ENCODE measurements around the gene ATG4D. TPM values are rescaled to one million over a fixed set of nuclear protein-coding genes. Genes with fewer than 3 reads are reported as not detected.

ATG4D gene
- total and polyA plus RNA-seq, 2 experiments from 2014 or later, result 15.1 to 55.5 TPM

DNA sequence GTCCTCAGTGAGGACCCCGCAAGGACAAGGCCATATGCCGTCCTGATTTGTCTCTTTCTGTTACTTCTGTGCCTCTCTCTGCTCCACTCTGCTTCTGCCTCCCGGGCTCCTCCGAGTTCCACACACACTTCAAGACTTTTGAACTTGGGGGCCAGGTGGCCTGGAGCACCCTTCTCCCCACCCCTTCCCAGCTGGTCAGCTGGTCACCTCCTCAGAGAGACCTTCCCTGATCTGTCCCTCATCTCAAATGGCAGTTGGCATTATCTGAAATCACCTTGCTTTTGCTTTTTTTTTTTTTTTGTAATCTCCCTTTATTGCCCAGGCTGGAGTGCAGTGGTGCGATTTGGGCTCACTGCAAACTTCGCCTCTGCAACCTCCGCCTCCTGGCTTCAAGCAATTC is 24.3 kb upstream of the ATG4D start:
- Histone ChIP-seq H3K4me1 (ENCODE audit: insufficient read depth) (peaks cover 16% of the 10 kb centered on the region), H3K9me2 (ENCODE audit: insufficient read depth) (no peaks in the 10 kb centered on the region), H3F3A (replicated peaks; ENCODE audit: low read depth) (peaks cover 11% of the 10 kb centered on the region; the same call in 1 of the 2 replicates), H3K27ac (ENCODE audit: low read depth) (no peak overlapping the region), H2AFZ (no peak overlapping the region), H3K79me2 (replicated peaks; ENCODE audit: insufficient read depth) (no peaks in the 10 kb centered on the region), H3K36me3 (ENCODE audit: insufficient read depth) (no peaks in the 10 kb centered on the region), H4K20me1 (replicated peaks; ENCODE audit: insufficient read depth) (0 out of 2 replicates have a peak, but pooled peaks cover 5% of the 10 kb centered on the region), H3K4me2 (no peak overlapping the region), H3K4me3 (no peak overlapping the region), H3K27me3 (ENCODE audit: insufficient read depth) (peaks cover 59% of the 10 kb centered on the region)
- H3K4me3 Mint-ChIP-seq, result peak overlapping the region; percentile 48; the same call in 2 of the 3 replicates
- no peak for ATAC-seq
- no peaks in the 10 kb centered on the region; the same call in 2 of the 3 replicates for H3K9me3 Mint-ChIP-seq
- H3K27me3 Mint-ChIP-seq (ENCODE audit: insufficient read depth, low read depth, poor library complexity), result peaks cover 49% of the 10 kb centered on the region
- no peak for DNase-seq (ENCODE audit: low spot score)
- H3K4me1 Mint-ChIP-seq, result peaks cover 25% of the 10 kb centered on the region
- H3K36me3 Mint-ChIP-seq (ENCODE audit: low read depth), result no peaks in the 10 kb centered on the region; the same call in 2 of the 3 replicates
- TF ChIP-seq, protein P1, sequence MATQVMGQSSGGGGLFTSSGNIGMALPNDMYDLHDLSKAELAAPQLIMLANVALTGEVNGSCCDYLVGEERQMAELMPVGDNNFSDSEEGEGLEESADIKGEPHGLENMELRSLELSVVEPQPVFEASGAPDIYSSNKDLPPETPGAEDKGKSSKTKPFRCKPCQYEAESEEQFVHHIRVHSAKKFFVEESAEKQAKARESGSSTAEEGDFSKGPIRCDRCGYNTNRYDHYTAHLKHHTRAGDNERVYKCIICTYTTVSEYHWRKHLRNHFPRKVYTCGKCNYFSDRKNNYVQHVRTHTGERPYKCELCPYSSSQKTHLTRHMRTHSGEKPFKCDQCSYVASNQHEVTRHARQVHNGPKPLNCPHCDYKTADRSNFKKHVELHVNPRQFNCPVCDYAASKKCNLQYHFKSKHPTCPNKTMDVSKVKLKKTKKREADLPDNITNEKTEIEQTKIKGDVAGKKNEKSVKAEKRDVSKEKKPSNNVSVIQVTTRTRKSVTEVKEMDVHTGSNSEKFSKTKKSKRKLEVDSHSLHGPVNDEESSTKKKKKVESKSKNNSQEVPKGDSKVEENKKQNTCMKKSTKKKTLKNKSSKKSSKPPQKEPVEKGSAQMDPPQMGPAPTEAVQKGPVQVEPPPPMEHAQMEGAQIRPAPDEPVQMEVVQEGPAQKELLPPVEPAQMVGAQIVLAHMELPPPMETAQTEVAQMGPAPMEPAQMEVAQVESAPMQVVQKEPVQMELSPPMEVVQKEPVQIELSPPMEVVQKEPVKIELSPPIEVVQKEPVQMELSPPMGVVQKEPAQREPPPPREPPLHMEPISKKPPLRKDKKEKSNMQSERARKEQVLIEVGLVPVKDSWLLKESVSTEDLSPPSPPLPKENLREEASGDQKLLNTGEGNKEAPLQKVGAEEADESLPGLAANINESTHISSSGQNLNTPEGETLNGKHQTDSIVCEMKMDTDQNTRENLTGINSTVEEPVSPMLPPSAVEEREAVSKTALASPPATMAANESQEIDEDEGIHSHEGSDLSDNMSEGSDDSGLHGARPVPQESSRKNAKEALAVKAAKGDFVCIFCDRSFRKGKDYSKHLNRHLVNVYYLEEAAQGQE (IDR thresholded peaks at IDR 0.05; ENCODE audit: unreplicated experiment), result no peak
- TF ChIP-seq EZH2 (IDR thresholded peaks at IDR 0.05; ENCODE audit: low read depth, unreplicated experiment), result no peak
- TF ChIP-seq POLR2AphosphoS5 (IDR thresholded peaks at IDR 0.05; ENCODE audit: low read depth), result no peak
- TF ChIP-seq ETS1 (IDR thresholded peaks at IDR 0.05), result no peak
- TF ChIP-seq ZNF331 (CRISPR knock-in tag; IDR thresholded peaks at IDR 0.05; ENCODE audit: low read depth), result no peak
- no peak for TF ChIP-seq JUNB (IDR thresholded peaks at IDR 0.05; ENCODE audit: unreplicated experiment)
- TF ChIP-seq ZNF114 (CRISPR knock-in tag; IDR thresholded peaks at IDR 0.05), result no peak
- TF ChIP-seq STAT1 (IDR thresholded peaks at IDR 0.05; ENCODE audit: unreplicated experiment), result no peak
- no peak for TF ChIP-seq EZH2phosphoT487 (IDR thresholded peaks at IDR 0.05; ENCODE audit: unreplicated experiment)
- TF ChIP-seq, protein P2, sequence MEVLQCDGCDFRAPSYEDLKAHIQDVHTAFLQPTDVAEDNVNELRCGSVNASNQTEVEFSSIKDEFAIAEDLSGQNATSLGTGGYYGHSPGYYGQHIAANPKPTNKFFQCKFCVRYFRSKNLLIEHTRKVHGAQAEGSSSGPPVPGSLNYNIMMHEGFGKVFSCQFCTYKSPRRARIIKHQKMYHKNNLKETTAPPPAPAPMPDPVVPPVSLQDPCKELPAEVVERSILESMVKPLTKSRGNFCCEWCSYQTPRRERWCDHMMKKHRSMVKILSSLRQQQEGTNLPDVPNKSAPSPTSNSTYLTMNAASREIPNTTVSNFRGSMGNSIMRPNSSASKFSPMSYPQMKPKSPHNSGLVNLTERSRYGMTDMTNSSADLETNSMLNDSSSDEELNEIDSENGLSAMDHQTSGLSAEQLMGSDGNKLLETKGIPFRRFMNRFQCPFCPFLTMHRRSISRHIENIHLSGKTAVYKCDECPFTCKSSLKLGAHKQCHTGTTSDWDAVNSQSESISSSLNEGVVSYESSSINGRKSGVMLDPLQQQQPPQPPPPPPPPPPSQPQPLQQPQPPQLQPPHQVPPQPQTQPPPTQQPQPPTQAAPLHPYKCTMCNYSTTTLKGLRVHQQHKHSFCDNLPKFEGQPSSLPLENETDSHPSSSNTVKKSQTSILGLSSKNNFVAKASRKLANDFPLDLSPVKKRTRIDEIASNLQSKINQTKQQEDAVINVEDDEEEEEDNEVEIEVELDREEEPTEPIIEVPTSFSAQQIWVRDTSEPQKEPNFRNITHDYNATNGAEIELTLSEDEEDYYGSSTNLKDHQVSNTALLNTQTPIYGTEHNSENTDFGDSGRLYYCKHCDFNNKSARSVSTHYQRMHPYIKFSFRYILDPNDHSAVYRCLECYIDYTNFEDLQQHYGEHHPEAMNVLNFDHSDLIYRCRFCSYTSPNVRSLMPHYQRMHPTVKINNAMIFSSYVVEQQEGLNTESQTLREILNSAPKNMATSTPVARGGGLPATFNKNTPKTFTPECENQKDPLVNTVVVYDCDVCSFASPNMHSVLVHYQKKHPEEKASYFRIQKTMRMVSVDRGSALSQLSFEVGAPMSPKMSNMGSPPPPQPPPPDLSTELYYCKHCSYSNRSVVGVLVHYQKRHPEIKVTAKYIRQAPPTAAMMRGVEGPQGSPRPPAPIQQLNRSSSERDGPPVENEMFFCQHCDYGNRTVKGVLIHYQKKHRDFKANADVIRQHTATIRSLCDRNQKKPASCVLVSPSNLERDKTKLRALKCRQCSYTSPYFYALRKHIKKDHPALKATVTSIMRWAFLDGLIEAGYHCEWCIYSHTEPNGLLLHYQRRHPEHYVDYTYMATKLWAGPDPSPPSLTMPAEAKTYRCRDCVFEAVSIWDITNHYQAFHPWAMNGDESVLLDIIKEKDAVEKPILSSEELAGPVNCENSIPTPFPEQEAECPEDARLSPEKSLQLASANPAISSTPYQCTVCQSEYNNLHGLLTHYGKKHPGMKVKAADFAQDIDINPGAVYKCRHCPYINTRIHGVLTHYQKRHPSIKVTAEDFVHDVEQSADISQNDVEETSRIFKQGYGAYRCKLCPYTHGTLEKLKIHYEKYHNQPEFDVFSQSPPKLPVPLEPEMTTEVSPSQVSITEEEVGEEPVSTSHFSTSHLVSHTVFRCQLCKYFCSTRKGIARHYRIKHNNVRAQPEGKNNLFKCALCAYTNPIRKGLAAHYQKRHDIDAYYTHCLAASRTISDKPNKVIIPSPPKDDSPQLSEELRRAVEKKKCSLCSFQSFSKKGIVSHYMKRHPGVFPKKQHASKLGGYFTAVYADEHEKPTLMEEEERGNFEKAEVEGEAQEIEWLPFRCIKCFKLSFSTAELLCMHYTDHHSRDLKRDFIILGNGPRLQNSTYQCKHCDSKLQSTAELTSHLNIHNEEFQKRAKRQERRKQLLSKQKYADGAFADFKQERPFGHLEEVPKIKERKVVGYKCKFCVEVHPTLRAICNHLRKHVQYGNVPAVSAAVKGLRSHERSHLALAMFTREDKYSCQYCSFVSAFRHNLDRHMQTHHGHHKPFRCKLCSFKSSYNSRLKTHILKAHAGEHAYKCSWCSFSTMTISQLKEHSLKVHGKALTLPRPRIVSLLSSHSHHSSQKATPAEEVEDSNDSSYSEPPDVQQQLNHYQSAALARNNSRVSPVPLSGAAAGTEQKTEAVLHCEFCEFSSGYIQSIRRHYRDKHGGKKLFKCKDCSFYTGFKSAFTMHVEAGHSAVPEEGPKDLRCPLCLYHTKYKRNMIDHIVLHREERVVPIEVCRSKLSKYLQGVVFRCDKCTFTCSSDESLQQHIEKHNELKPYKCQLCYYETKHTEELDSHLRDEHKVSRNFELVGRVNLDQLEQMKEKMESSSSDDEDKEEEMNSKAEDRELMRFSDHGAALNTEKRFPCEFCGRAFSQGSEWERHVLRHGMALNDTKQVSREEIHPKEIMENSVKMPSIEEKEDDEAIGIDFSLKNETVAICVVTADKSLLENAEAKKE (CRISPR knock-in tag; IDR thresholded peaks at IDR 0.05), result no peak
- TF ChIP-seq CREB1 (CRISPR knock-in tag; IDR thresholded peaks at IDR 0.05; ENCODE audit: low read depth), result no peak
- TF ChIP-seq, protein P3, sequence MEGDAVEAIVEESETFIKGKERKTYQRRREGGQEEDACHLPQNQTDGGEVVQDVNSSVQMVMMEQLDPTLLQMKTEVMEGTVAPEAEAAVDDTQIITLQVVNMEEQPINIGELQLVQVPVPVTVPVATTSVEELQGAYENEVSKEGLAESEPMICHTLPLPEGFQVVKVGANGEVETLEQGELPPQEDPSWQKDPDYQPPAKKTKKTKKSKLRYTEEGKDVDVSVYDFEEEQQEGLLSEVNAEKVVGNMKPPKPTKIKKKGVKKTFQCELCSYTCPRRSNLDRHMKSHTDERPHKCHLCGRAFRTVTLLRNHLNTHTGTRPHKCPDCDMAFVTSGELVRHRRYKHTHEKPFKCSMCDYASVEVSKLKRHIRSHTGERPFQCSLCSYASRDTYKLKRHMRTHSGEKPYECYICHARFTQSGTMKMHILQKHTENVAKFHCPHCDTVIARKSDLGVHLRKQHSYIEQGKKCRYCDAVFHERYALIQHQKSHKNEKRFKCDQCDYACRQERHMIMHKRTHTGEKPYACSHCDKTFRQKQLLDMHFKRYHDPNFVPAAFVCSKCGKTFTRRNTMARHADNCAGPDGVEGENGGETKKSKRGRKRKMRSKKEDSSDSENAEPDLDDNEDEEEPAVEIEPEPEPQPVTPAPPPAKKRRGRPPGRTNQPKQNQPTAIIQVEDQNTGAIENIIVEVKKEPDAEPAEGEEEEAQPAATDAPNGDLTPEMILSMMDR (conservative IDR thresholded peaks at IDR 0.05; ENCODE audit: low read depth in 2 of 2), result no peak
- no peak for TF ChIP-seq NANOG (IDR thresholded peaks at IDR 0.05; ENCODE audit: borderline replicate concordance)
- no peak overlapping the region for H3K27ac Mint-ChIP-seq

Measured in GM23338 (cell line).